Esophagus muscularis mucosa (tissue), 4 donors: ENCODE results near the gene GRB7.

Experiments
- EP300 ChIP-seq: sonication (generic); formaldehyde crosslinking; IDR thresholded peaks from one replicate; pipeline ENCODE4 v1.6.1; 2017; ENCODE audit warnings: antibody characterized with exemption
- POLR2A ChIP-seq: fragments of 450-650 bp; IDR thresholded peaks from one replicate; pipeline ENCODE4 v1.6.1; 2017; ENCODE audit warnings: antibody characterized with exemption, moderate library complexity, mild to moderate bottlenecking, low read depth
- POLR2AphosphoS5 ChIP-seq, 2 donors: sonication (generic); formaldehyde crosslinking; IDR thresholded peaks; one replicate each; pipeline ENCODE4 v1.6.1; 2017; ENCODE audit warnings: antibody characterized with exemption in 2 of 2
- TF ChIP-seq, protein P1 (sequence below), 3 experiments: fragments of 200-600 bp in 2 of 3; fragments of 450-650 bp in 1 of 3; sonication (generic) in 2 of 3; IDR thresholded peaks; one replicate each; pipeline ENCODE4 v1.5.1; 2017 to 2019; ENCODE audit warnings: antibody characterized with exemption in 3 of 3, mild to moderate bottlenecking in 2 of 3, moderate library complexity in 1 of 3

GRCh38 chr17:39782980-39783379 lies 45.2 kb downstream of the GRB7 start:
- TF ChIP-seq, protein P1, sequence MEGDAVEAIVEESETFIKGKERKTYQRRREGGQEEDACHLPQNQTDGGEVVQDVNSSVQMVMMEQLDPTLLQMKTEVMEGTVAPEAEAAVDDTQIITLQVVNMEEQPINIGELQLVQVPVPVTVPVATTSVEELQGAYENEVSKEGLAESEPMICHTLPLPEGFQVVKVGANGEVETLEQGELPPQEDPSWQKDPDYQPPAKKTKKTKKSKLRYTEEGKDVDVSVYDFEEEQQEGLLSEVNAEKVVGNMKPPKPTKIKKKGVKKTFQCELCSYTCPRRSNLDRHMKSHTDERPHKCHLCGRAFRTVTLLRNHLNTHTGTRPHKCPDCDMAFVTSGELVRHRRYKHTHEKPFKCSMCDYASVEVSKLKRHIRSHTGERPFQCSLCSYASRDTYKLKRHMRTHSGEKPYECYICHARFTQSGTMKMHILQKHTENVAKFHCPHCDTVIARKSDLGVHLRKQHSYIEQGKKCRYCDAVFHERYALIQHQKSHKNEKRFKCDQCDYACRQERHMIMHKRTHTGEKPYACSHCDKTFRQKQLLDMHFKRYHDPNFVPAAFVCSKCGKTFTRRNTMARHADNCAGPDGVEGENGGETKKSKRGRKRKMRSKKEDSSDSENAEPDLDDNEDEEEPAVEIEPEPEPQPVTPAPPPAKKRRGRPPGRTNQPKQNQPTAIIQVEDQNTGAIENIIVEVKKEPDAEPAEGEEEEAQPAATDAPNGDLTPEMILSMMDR (IDR thresholded peaks at IDR 0.05): no peak
- TF ChIP-seq POLR2A (no peak), POLR2AphosphoS5 (IDR thresholded peaks at IDR 0.05) (no peak), EP300 (no peak)
